ENCODE results near the gene MOB1B.

GRCh38 chr4:70915036-70915815, 13.1 kb downstream of the MOB1B start:
- no peak for TF ChIP-seq ZNF274 (IDR thresholded peaks at IDR 0.05; ENCODE audit: low read depth, low read length)
- TF ChIP-seq YY1 (IDR thresholded peaks at IDR 0.05; ENCODE audit: insufficient read depth, insufficient read length) = no peak

Data from NT2/D1 (cell line).